Measurements from ENCODE around the gene TLE6. TPM values are rescaled to one million over a fixed set of nuclear protein-coding genes. Genes with fewer than 3 reads are reported as not detected.

Gene TLE6
- total and polyA plus RNA-seq, 9 donors: 0.51 to 1.5 (median 0.86) TPM

DNA sequence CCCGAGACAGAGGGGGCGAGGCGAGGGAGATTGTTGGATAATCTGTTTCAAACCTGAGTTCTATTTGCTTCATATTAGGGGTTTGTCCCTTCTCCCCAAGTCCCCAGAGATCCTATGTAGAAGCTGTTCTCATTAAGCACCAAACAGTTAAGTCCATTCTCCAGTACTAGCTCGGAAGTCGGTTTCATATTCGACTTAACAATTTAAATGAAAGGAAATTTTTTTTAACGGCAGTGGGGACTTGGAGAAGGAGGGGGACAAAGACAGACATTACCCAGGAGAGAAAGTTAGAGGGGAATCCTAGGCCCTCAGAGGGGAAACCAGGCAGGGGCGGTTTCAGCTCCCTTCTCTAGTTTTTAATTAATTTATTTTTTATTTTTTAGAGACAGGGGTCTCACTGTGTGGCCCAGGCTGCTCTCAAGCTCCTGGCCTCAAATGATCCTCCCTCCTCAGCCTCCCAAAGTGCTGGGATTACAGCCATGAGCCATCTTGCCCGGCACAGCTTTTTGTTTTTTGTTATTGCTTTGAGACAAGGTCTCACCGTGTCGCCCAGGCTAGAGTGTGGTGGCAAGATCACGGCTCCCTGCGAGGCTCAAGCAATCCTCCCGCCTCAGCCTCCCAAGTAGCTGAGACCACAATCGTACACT lies 65.4 kb downstream of the TLE6 start:
- Histone ChIP-seq H3K36me3 (ENCODE audit: control insufficient read depth, insufficient read depth, low read length) (no peaks in the 10 kb centered on the region), H3K9me3 (replicated peaks; ENCODE audit: control insufficient read depth, low read depth, low read length) (no peaks in the 10 kb centered on the region), H3K4me1 (ENCODE audit: control insufficient read depth, insufficient read depth, low read length) (peaks cover 28% of the 10 kb centered on the region), H3K27ac (ENCODE audit: low read length) (peak overlapping the region; percentile 23), H3K4me3 (ENCODE audit: low read length) (no peak overlapping the region), H3K27me3 (ENCODE audit: control insufficient read depth, insufficient read depth, low read length) (peaks cover 9% of the 10 kb centered on the region)
- 96% methylated on average over 4 of the region's 15 CpGs for WGBS (ENCODE audit: insufficient coverage)
- DNase-seq: peak; percentile 74

Other genes starting within 250 kb of the TLE6 start
- 12.1 TPM for gene SLC39A3, start 237.5 kb upstream of the TLE6 start, total RNA-seq
- gene SLC39A3, start 237.5 kb upstream of the TLE6 start, polyA plus RNA-seq (ENCODE audit: insufficient read depth in 1 of 8, insufficient read length in 8 of 8, low replicate concordance in 1 of 8): 10 to 100 TPM; 12.2 to 18.4 (median 15.8) TPM
- 39.9 TPM for gene SGTA, start 194.3 kb upstream of the TLE6 start, total RNA-seq
- 10 to 100 TPM; 77.2 to 95.8 (median 84.3) TPM for gene SGTA, start 194.3 kb upstream of the TLE6 start, polyA plus RNA-seq (ENCODE audit: insufficient read depth in 1 of 8, insufficient read length in 8 of 8, low replicate concordance in 1 of 8)
- gene THOP1, start 192.1 kb upstream of the TLE6 start, total RNA-seq: 46.3 TPM
- gene THOP1, start 192.1 kb upstream of the TLE6 start, polyA plus RNA-seq (ENCODE audit: insufficient read depth in 1 of 8, insufficient read length in 8 of 8, low replicate concordance in 1 of 8): 10 to 100 TPM; 42.2 to 56.5 (median 54.5) TPM
- 7.3 TPM for gene ZNF554, start 157.7 kb upstream of the TLE6 start, total RNA-seq
- 1 to 10 TPM; 4.5 to 5.9 (median 5.3) TPM for gene ZNF554, start 157.7 kb upstream of the TLE6 start, polyA plus RNA-seq (ENCODE audit: insufficient read depth in 1 of 8, insufficient read length in 8 of 8, low replicate concordance in 1 of 8)
- 16.6 TPM for gene ZNF555, start 136.1 kb upstream of the TLE6 start, total RNA-seq
- gene ZNF555, start 136.1 kb upstream of the TLE6 start, polyA plus RNA-seq (ENCODE audit: insufficient read depth in 1 of 8, insufficient read length in 8 of 8, low replicate concordance in 1 of 8): 10 to 100 TPM in 7 of 8 donors, 1 to 10 TPM in 1; 7.4 to 14.9 (median 11.6) TPM
- gene ZNF556, start 110.2 kb upstream of the TLE6 start, total RNA-seq: 34.8 TPM
- gene ZNF556, start 110.2 kb upstream of the TLE6 start, polyA plus RNA-seq (ENCODE audit: insufficient read depth in 1 of 8, insufficient read length in 8 of 8, low replicate concordance in 1 of 8): 10 to 100 TPM; 20.7 to 38.3 (median 31.3) TPM
- gene ZNF57, start 76.6 kb upstream of the TLE6 start, total RNA-seq: 3.5 TPM
- 1 to 10 TPM; 2.2 to 4.1 (median 3.4) TPM for gene ZNF57, start 76.6 kb upstream of the TLE6 start, polyA plus RNA-seq (ENCODE audit: insufficient read depth in 1 of 8, insufficient read length in 8 of 8, low replicate concordance in 1 of 8)
- 10.0 TPM for gene ZNF77, start 32.6 kb upstream of the TLE6 start, total RNA-seq
- 1 to 10 TPM; 4.1 to 9.5 (median 4.8) TPM for gene ZNF77, start 32.6 kb upstream of the TLE6 start, polyA plus RNA-seq (ENCODE audit: insufficient read depth in 1 of 8, insufficient read length in 8 of 8, low replicate concordance in 1 of 8)
- gene TLE2, start 51.7 kb downstream of the TLE6 start, total RNA-seq: 14.2 TPM
- 10 to 100 TPM; 26.9 to 48.1 (median 33.7) TPM for gene TLE2, start 51.7 kb downstream of the TLE6 start, polyA plus RNA-seq (ENCODE audit: insufficient read depth in 1 of 8, insufficient read length in 8 of 8, low replicate concordance in 1 of 8)
- 245 TPM for gene TLE5, start 84.9 kb downstream of the TLE6 start, total RNA-seq
- 100 to 1,000 TPM; 608 to 773 (median 696) TPM for gene TLE5, start 84.9 kb downstream of the TLE6 start, polyA plus RNA-seq (ENCODE audit: insufficient read depth in 1 of 8, insufficient read length in 8 of 8, low replicate concordance in 1 of 8)
- gene GNA11, start 116.8 kb downstream of the TLE6 start, total RNA-seq: 29.5 TPM
- 10 to 100 TPM; 48.1 to 67.6 (median 61.1) TPM for gene GNA11, start 116.8 kb downstream of the TLE6 start, polyA plus RNA-seq (ENCODE audit: insufficient read depth in 1 of 8, insufficient read length in 8 of 8, low replicate concordance in 1 of 8)
- gene GNA15, start 158.5 kb downstream of the TLE6 start, total RNA-seq: 2.0 TPM
- 1 to 10 TPM; 1.5 to 3.9 (median 2.1) TPM for gene GNA15, start 158.5 kb downstream of the TLE6 start, polyA plus RNA-seq (ENCODE audit: insufficient read depth in 1 of 8, insufficient read length in 8 of 8, low replicate concordance in 1 of 8)
- gene S1PR4, start 201.2 kb downstream of the TLE6 start, total RNA-seq: 0.58 TPM
- 1 to 10 TPM in 1 of 8 donors, under 1 TPM in 7; 0.31 to 1.0 (median 0.56) TPM for gene S1PR4, start 201.2 kb downstream of the TLE6 start, polyA plus RNA-seq (ENCODE audit: insufficient read depth in 1 of 8, insufficient read length in 8 of 8, low replicate concordance in 1 of 8)
- gene NCLN, start 208.4 kb downstream of the TLE6 start, total RNA-seq: 14.9 TPM
- 10 to 100 TPM; 26.4 to 37.4 (median 33.5) TPM for gene NCLN, start 208.4 kb downstream of the TLE6 start, polyA plus RNA-seq (ENCODE audit: insufficient read depth in 1 of 8, insufficient read length in 8 of 8, low replicate concordance in 1 of 8)
- 0.09 TPM for gene CELF5, start 247.1 kb downstream of the TLE6 start, total RNA-seq
- 1 to 10 TPM in 1 of 8 donors, under 1 TPM in 7; 0.15 to 1.6 (median 0.70) TPM for gene CELF5, start 247.1 kb downstream of the TLE6 start, polyA plus RNA-seq (ENCODE audit: insufficient read depth in 1 of 8, insufficient read length in 8 of 8, low replicate concordance in 1 of 8)

All from muscle of leg (tissue), 11 donors.